Measurements from ENCODE around the gene C22orf31. TPM values are rescaled to one million over a fixed set of nuclear protein-coding genes. Genes with fewer than 3 reads are reported as not detected.

Gene C22orf31
- total and polyA plus RNA-seq, 2 experiments from 2014 or later, result not detected

- DNase-seq (ENCODE audit: low spot score), result no peak
- Histone ChIP-seq H3K27me3 (no peaks in the 10 kb centered on the region), H3K36me3 (replicated peaks; ENCODE audit: insufficient read depth, low read depth) (no peaks in the 10 kb centered on the region), H3K4me3 (no peak overlapping the region), H3K79me2 (no peaks in the 10 kb centered on the region), H3K9me3 (ENCODE audit: low read depth) (no peaks in the 10 kb centered on the region), H3K4me1 (ENCODE audit: insufficient read depth) (peaks cover 13% of the 10 kb centered on the region), H2AFZ (no peak overlapping the region), H4K20me1 (ENCODE audit: insufficient read depth, poor library complexity, severe bottlenecking) (no peaks in the 10 kb centered on the region), H3K27ac (no peak overlapping the region), H3K9me2 (replicated peaks; ENCODE audit: insufficient read depth) (no peaks in the 10 kb centered on the region), H3K4me2 (no peak overlapping the region)
- WGBS (ENCODE audit: low lambda C conversion rate, missing lambda C conversion rate), result 81% methylated on average over 4 of the region's 4 CpGs
- TF ChIP-seq EZH2 (IDR thresholded peaks at IDR 0.05; ENCODE audit: borderline replicate concordance) (no peak), EZH2phosphoT487 (IDR thresholded peaks at IDR 0.05; ENCODE audit: low read depth, severe bottlenecking, unreplicated experiment) (no peak)
- TF ChIP-seq, protein P1, sequence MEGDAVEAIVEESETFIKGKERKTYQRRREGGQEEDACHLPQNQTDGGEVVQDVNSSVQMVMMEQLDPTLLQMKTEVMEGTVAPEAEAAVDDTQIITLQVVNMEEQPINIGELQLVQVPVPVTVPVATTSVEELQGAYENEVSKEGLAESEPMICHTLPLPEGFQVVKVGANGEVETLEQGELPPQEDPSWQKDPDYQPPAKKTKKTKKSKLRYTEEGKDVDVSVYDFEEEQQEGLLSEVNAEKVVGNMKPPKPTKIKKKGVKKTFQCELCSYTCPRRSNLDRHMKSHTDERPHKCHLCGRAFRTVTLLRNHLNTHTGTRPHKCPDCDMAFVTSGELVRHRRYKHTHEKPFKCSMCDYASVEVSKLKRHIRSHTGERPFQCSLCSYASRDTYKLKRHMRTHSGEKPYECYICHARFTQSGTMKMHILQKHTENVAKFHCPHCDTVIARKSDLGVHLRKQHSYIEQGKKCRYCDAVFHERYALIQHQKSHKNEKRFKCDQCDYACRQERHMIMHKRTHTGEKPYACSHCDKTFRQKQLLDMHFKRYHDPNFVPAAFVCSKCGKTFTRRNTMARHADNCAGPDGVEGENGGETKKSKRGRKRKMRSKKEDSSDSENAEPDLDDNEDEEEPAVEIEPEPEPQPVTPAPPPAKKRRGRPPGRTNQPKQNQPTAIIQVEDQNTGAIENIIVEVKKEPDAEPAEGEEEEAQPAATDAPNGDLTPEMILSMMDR (IDR thresholded peaks at IDR 0.05; ENCODE audit: poor library complexity), result no peak
Measured at GRCh38 chr22:29069463-29069862, 7.8 kb upstream of the C22orf31 start.

GRCh38 chr22:29065468-29066190 lies 4.0 kb upstream of the C22orf31 start:
- Histone ChIP-seq H3K4me3 (no peak overlapping the region), H3K27ac (no peak overlapping the region), H3K9me2 (replicated peaks; ENCODE audit: insufficient read depth) (no peaks in the 10 kb centered on the region), H3K27me3 (no peaks in the 10 kb centered on the region), H3K4me2 (no peak overlapping the region), H3K36me3 (replicated peaks; ENCODE audit: insufficient read depth, low read depth) (no peaks in the 10 kb centered on the region), H4K20me1 (ENCODE audit: insufficient read depth, poor library complexity, severe bottlenecking) (no peaks in the 10 kb centered on the region), H3K79me2 (no peaks in the 10 kb centered on the region), H3K9me3 (ENCODE audit: low read depth) (no peaks in the 10 kb centered on the region), H2AFZ (no peak overlapping the region), H3K4me1 (ENCODE audit: insufficient read depth) (no peaks in the 10 kb centered on the region)
- TF ChIP-seq, protein P1 (IDR thresholded peaks at IDR 0.05; ENCODE audit: poor library complexity), result no peak
- TF ChIP-seq EZH2phosphoT487 (IDR thresholded peaks at IDR 0.05; ENCODE audit: low read depth, severe bottlenecking, unreplicated experiment) (no peak), EZH2 (IDR thresholded peaks at IDR 0.05; ENCODE audit: borderline replicate concordance) (no peak)
- WGBS (ENCODE audit: low lambda C conversion rate, missing lambda C conversion rate), result 57% methylated on average over 7 of the region's 7 CpGs
- DNase-seq (ENCODE audit: low spot score), result no peak

- Histone ChIP-seq H3K79me2 (no peaks in the 10 kb centered on the region), H3K27me3 (no peaks in the 10 kb centered on the region), H3K9me3 (ENCODE audit: low read depth) (no peaks in the 10 kb centered on the region), H3K27ac (no peak overlapping the region), H3K4me3 (no peak overlapping the region), H4K20me1 (ENCODE audit: insufficient read depth, poor library complexity, severe bottlenecking) (no peaks in the 10 kb centered on the region), H2AFZ (no peak overlapping the region), H3K9me2 (replicated peaks; ENCODE audit: insufficient read depth) (no peaks in the 10 kb centered on the region), H3K4me2 (no peak overlapping the region), H3K36me3 (replicated peaks; ENCODE audit: insufficient read depth, low read depth) (no peaks in the 10 kb centered on the region), H3K4me1 (ENCODE audit: insufficient read depth) (no peaks in the 10 kb centered on the region)
- DNase-seq (ENCODE audit: low spot score), result no peak
- TF ChIP-seq EZH2phosphoT487 (IDR thresholded peaks at IDR 0.05; ENCODE audit: low read depth, severe bottlenecking, unreplicated experiment), result no peak
- TF ChIP-seq EZH2 (IDR thresholded peaks at IDR 0.05; ENCODE audit: borderline replicate concordance), result no peak
- TF ChIP-seq, protein P1 (IDR thresholded peaks at IDR 0.05; ENCODE audit: poor library complexity), result no peak
- WGBS (ENCODE audit: low lambda C conversion rate, missing lambda C conversion rate), result 59% methylated on average over 8 of the region's 8 CpGs
Measured at GRCh38 chr22:29062286-29062821, 723 bp upstream of the C22orf31 start.

All from hepatocyte (in vitro differentiated cells).